ENCODE data around the gene ACTN1.

GRCh38 chr14:68851078-68851477 is 128.0 kb downstream of the ACTN1 start:
- TF ChIP-seq POLR2A (IDR thresholded peaks at IDR 0.05) = no peak
- no peak for TF ChIP-seq CTCF (IDR thresholded peaks at IDR 0.05)
